AG04450 (cell line): Measurements from ENCODE around the gene SRRM4. TPM values are rescaled to one million over a fixed set of nuclear protein-coding genes. Genes with fewer than 3 reads are reported as not detected.

Source experiments
- CTCF ChIA-PET: fragments of 300-600, 350-600 bp; formaldehyde crosslinking; extraction: SDS; loops from one replicate; lab custom pipeline; 2022; ENCODE audit warnings: antibody characterized with exemption, inconsistent platforms; lab: Charles Lee
- POLR2A ChIA-PET: fragments of 350-600 bp; formaldehyde crosslinking; extraction: SDS; loops from one replicate; lab custom pipeline; 2021; ENCODE audit warnings: antibody characterized with exemption, inconsistent platforms; lab: Yijun Ruan, JAX
- DNase-seq: peaks from one replicate; pipeline ENCODE4 v3.0.0-alpha.2; 2011; ENCODE audit warnings: low read depth, low spot score
- H3K27ac ChIP-seq: one replicate; pipeline ENCODE4 v1.5.1; 2012; ENCODE audit warnings: low read depth, low read length, control low read depth
- H3K27me3 ChIP-seq: one replicate; pipeline ENCODE4 v1.6.0; 2012; ENCODE audit warnings: low read length; ENCODE audit not compliant: control insufficient read depth, insufficient read depth
- H3K4me3 ChIP-seq: 2 replicates; pipeline ENCODE4 v1.5.1; 2011; ENCODE audit warnings: mild to moderate bottlenecking, low read depth, low read length, control low read depth
- H3K9me3 ChIP-seq: 2 replicates; pipeline ENCODE4 v1.5.1; 2012; ENCODE audit warnings: low read length; ENCODE audit not compliant: control insufficient read depth, insufficient read depth
- CTCF ChIP-seq: IDR thresholded peaks from 2 replicates; pipeline ENCODE4 v1.5.1; 2011; ENCODE audit warnings: low read depth, low read length, control low read depth, inconsistent platforms
- polyA plus RNA-seq: library from polyadenylated mRNA; depleted of rRNA; stranded (reverse); fragments of >200 nt; gene quantifications from 2 replicates; pipeline ENCODE4 v1.2.3, GENCODE V29; 2011

The SRRM4 gene
- polyA plus RNA-seq, 1 experiment, result not detected

- Histone ChIP-seq H3K4me3 (no peak overlapping the region), H3K27ac (no peak overlapping the region), H3K9me3 (no peaks in the 10 kb centered on the region), H3K27me3 (peaks cover 7% of the 10 kb centered on the region)
- no peak for TF ChIP-seq CTCF
- DNase-seq, result no peak
- ChIA-PET CTCF (interaction anchor here (1.2 kb wide), 1 partner anchor 244 kb away, joined by 4 read pairs; no protein-coding TSS in a partner anchor), POLR2A (interaction anchor here (1.3 kb wide), 1 partner anchor 10 kb away, joined by 3 read pairs; the partner anchor contains the start of gene HSPB8)
These were observed 187.4 kb downstream of the SRRM4 start for GRCh38 chr12:119168721-119169120.

GRCh38 chr12:119169150-119169549 is 187.8 kb downstream of the SRRM4 start:
- H3K4me3 ChIP-seq, result no peak overlapping the region
- POLR2A ChIA-PET, result interaction anchor here (1.3 kb wide), 1 partner anchor 10 kb away, joined by 3 read pairs; the partner anchor contains the start of gene HSPB8
- H3K9me3 ChIP-seq, result no peaks in the 10 kb centered on the region
- no peak overlapping the region for H3K27ac ChIP-seq
- CTCF ChIA-PET, result interaction anchor here (1.2 kb wide), 1 partner anchor 244 kb away, joined by 4 read pairs; no protein-coding TSS in a partner anchor
- DNase-seq, result no peak
- TF ChIP-seq CTCF, result no peak
- H3K27me3 ChIP-seq, result peaks cover 5% of the 10 kb centered on the region

GRCh38 chr12:119171291-119171690 is 189.9 kb downstream of the SRRM4 start:
- no peak for DNase-seq
- no peak overlapping the region for H3K4me3 ChIP-seq
- TF ChIP-seq CTCF, result no peak
- peaks cover 2% of the 10 kb centered on the region for H3K27me3 ChIP-seq
- H3K9me3 ChIP-seq, result no peaks in the 10 kb centered on the region
- ChIA-PET POLR2A (no interaction called here), CTCF (no interaction called here)
- H3K27ac ChIP-seq, result no peak overlapping the region

- TF ChIP-seq CTCF, result no peak
- H3K4me3 ChIP-seq, result no peak overlapping the region
- ChIA-PET POLR2A (no interaction called here), CTCF (no interaction called here)
- peaks cover 2% of the 10 kb centered on the region for H3K27me3 ChIP-seq
- no peak for DNase-seq
- H3K9me3 ChIP-seq, result no peaks in the 10 kb centered on the region
- no peak overlapping the region for H3K27ac ChIP-seq
These were observed 190.5 kb downstream of the SRRM4 start for GRCh38 chr12:119171691-119172425.

- POLR2A ChIA-PET, result no interaction called here
- TF ChIP-seq CTCF, result no peak
- Histone ChIP-seq H3K27ac (no peak overlapping the region), H3K4me3 (no peak overlapping the region), H3K27me3 (peaks cover under 1% of the 10 kb centered on the region), H3K9me3 (no peaks in the 10 kb centered on the region; the same call in 1 of the 2 replicates)
- DNase-seq, result no peak
- CTCF ChIA-PET, result no interaction called here
These were observed 193.7 kb downstream of the SRRM4 start for GRCh38 chr12:119175081-119175480.
